Measurements from ENCODE around the gene TAAR9.
A peak's percentile ranks its signal among the peaks of the same experiment; 100 is the strongest.

The TAAR9 gene

DNA sequence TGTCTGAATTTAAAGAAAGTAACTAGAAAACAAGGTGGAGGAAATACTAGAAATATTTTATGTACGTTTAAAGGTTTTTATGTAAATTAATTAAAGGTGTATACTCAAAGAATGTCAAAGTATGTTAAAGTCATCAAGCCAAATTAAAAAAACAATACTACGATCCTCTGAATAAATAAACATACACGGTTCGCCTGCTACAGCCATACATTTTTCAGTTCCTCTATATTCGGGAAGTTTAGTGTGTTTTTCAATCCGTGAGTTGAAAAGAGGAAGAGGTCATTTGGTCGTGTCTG is 25.8 kb upstream of the TAAR9 start:
- TF ChIP-seq REST (IDR thresholded peaks at IDR 0.05; ENCODE audit: low read depth), result no peak
- no peak for TF ChIP-seq CEBPB (IDR thresholded peaks at IDR 0.05)
- no peak for TF ChIP-seq NFIC (IDR thresholded peaks at IDR 0.05)
- no peak for TF ChIP-seq EGR1 (IDR thresholded peaks at IDR 0.05)
- no peak for TF ChIP-seq EP300 (IDR thresholded peaks at IDR 0.05; ENCODE audit: borderline replicate concordance)
- no peak for TF ChIP-seq MAX (IDR thresholded peaks at IDR 0.05)
- TF ChIP-seq TCF12 (IDR thresholded peaks at IDR 0.05; ENCODE audit: low read depth), result no peak
- TF ChIP-seq, protein P1, sequence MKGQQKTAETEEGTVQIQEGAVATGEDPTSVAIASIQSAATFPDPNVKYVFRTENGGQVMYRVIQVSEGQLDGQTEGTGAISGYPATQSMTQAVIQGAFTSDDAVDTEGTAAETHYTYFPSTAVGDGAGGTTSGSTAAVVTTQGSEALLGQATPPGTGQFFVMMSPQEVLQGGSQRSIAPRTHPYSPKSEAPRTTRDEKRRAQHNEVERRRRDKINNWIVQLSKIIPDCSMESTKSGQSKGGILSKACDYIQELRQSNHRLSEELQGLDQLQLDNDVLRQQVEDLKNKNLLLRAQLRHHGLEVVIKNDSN (IDR thresholded peaks at IDR 0.05), result no peak
- TF ChIP-seq ZBTB7A (IDR thresholded peaks at IDR 0.05; ENCODE audit: low read depth), result no peak
- TF ChIP-seq TEAD4 (IDR thresholded peaks at IDR 0.05), result no peak
- TF ChIP-seq RAD21 (IDR thresholded peaks at IDR 0.05; ENCODE audit: low read depth), result no peak
- TF ChIP-seq CREB1 (IDR thresholded peaks at IDR 0.05; ENCODE audit: low read depth), result no peak
- no peak for TF ChIP-seq TAF1 (IDR thresholded peaks at IDR 0.05; ENCODE audit: low read depth)

GRCh38 chr6:132512638-132513632 is 25.1 kb upstream of the TAAR9 start, which contains the start of gene STX7:
Gene STX7, minus strand, starts transcription at chr6:132513116. Its CDS starts 9,586 bp downstream, at chr6:132503530.
- TF ChIP-seq NFIC (IDR thresholded peaks at IDR 0.05) (peak; percentile 29; the same call in 1 of the 2 replicates), CEBPB (IDR thresholded peaks at IDR 0.05) (no peak), YY1 (IDR thresholded peaks at IDR 0.05; ENCODE audit: low read depth) (no peak), TAF1 (IDR thresholded peaks at IDR 0.05; ENCODE audit: low read depth) (peak; percentile 56), EGR1 (IDR thresholded peaks at IDR 0.05) (no peak), ZBTB7A (IDR thresholded peaks at IDR 0.05; ENCODE audit: low read depth) (peak; percentile 21; the same call in 1 of the 2 replicates), TCF12 (IDR thresholded peaks at IDR 0.05; ENCODE audit: low read depth) (peak; percentile 57; the same call in 1 of the 2 replicates), MAX (IDR thresholded peaks at IDR 0.05) (peak; percentile 28), REST (IDR thresholded peaks at IDR 0.05; ENCODE audit: low read depth) (no peak), CREB1 (IDR thresholded peaks at IDR 0.05; ENCODE audit: low read depth) (peak; percentile 17; the same call in 1 of the 2 replicates), TEAD4 (IDR thresholded peaks at IDR 0.05) (peak; percentile 88), EP300 (IDR thresholded peaks at IDR 0.05; ENCODE audit: borderline replicate concordance) (peak; percentile 46; the same call in 1 of the 2 replicates), RAD21 (IDR thresholded peaks at IDR 0.05; ENCODE audit: low read depth) (no peak), FOXM1 (IDR thresholded peaks at IDR 0.05; ENCODE audit: borderline replicate concordance, low read depth) (no peak)
- TF ChIP-seq, protein P1 (IDR thresholded peaks at IDR 0.05), result peak; percentile 71

GRCh38 chr6:132513831-132514545 is 24.1 kb upstream of the TAAR9 start:
- TF ChIP-seq MAX (IDR thresholded peaks at IDR 0.05), result no peak

GRCh38 chr6:132515386-132515785 is 22.7 kb upstream of the TAAR9 start:
- TF ChIP-seq EGR1 (IDR thresholded peaks at IDR 0.05), result no peak
- no peak for TF ChIP-seq ZBTB7A (IDR thresholded peaks at IDR 0.05; ENCODE audit: low read depth)
- TF ChIP-seq NFIC (IDR thresholded peaks at IDR 0.05), result no peak
- TF ChIP-seq EP300 (IDR thresholded peaks at IDR 0.05; ENCODE audit: borderline replicate concordance), result no peak
- TF ChIP-seq MAX (IDR thresholded peaks at IDR 0.05), result no peak
- no peak for TF ChIP-seq REST (IDR thresholded peaks at IDR 0.05; ENCODE audit: low read depth)
- no peak for TF ChIP-seq FOXM1 (IDR thresholded peaks at IDR 0.05; ENCODE audit: borderline replicate concordance, low read depth)
- no peak for TF ChIP-seq YY1 (IDR thresholded peaks at IDR 0.05; ENCODE audit: low read depth)
- TF ChIP-seq TEAD4 (IDR thresholded peaks at IDR 0.05), result no peak
- no peak for TF ChIP-seq CREB1 (IDR thresholded peaks at IDR 0.05; ENCODE audit: low read depth)

All from Ishikawa (cell line).